HCT116 (cell line): ENCODE data around the gene KRT13.

Experiments used
- CTCF ChIP-seq, 3 experiments: fragments of 200-600 bp in 1 of 3; sonication (generic) in 1 of 3; IDR thresholded peaks in 2 of 3; conservative IDR thresholded peaks in 1 of 3; 2 replicates each; pipeline ENCODE4 v1.5.1; 2012 to 2017; ENCODE audit warnings: low read depth in 2 of 3, low read length in 2 of 3, antibody characterized with exemption in 1 of 3, borderline replicate concordance in 1 of 3, control low read depth in 1 of 3, mild to moderate bottlenecking in 1 of 3, mixed read lengths in 1 of 3, mixed run types in 1 of 3, moderate library complexity in 1 of 3; ENCODE audit not compliant: insufficient read depth in 1 of 3
- EZH2phosphoT487 ChIP-seq: fragments of 200-600 bp; IDR thresholded peaks from 2 replicates; pipeline ENCODE4 v1.6.1; 2018; ENCODE audit warnings: antibody characterized with exemption, borderline replicate concordance
- POLR2A ChIP-seq: IDR thresholded peaks from 2 replicates; pipeline ENCODE4 v1.7.0; 2011; ENCODE audit warnings: borderline replicate concordance; ENCODE audit not compliant: insufficient read depth, insufficient read length; ENCODE audit errors: extremely low read depth

- TF ChIP-seq CTCF (IDR thresholded peaks at IDR 0.05 in 2 of 3, conservative IDR thresholded peaks at IDR 0.05 in 1 of 3; ENCODE audit: borderline replicate concordance in 1 of 3, insufficient read depth in 1 of 3, low read depth in 2 of 3, low read length in 2 of 3): no peak
- no peak for TF ChIP-seq POLR2A
- no peak for TF ChIP-seq EZH2phosphoT487
Measured at GRCh38 chr17:41490000-41490990, 15.1 kb downstream of the KRT13 start.
